Activated CD8-positive, alpha-beta memory T cell treated with anti-CD3 and anti-CD28 coated beads, Interleukin-2, amount 50 U/mL, for 1 hour (primary cell): ENCODE data around the gene F2R.
"Not testable (repeated sequence)": the region's sequence is repeated elsewhere in the genome, so short reads cannot be mapped to it uniquely, and the experiment has no call there.

ENCODE experiments used
- DNase-seq: peaks from one replicate; pipeline ENCODE4 v3.0.0-alpha.2; 2020; ENCODE audit errors: extremely low read depth

F2R gene

GRCh38 chr5:76715736-76716455 lies at the start of gene F2R:
F2R (plus strand) TSS chr5:76716126; CDS start chr5:76716308, 182 bp downstream.
- DNase-seq, result no peak

DNA sequence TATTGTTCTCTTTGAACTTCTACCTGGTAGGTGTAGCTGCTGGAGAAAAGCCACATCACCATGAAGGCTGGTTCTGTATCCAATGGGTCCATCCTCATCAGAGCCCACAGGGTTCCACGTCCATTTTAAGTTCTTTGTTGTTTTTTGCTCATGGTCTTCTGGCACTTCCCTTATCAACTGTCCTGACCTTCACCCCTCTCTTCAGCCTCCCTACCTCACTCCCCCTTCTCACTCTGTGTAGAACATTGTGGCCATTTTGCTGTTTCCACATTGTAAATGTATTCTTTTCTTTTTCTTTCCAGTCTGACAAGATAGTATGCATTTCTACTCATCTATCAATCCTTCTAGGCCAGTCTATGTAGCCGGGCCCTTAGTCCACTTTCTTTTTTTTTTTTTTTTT lies 48.4 kb upstream of the F2R start:
- DNase-seq, result no peak

DNA sequence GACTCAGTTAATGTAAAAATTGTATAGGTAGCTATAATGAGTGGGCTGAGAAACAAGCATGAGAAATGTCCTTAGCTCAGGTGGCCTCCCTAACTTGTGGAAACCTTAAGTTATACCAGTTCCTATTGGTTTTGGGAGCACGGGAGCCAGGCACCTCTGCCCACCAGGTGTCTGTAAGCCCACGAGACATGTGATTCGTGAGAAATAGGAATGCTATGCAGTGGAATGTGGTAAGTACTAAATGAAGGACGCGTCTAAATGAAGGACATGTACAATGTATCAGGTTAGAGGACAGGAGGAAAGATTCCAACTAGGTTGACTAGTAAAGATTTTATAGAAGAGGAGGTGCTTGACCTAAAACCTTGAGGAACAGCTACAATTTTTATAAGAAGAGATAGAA lies 46.7 kb upstream of the F2R start:
- DNase-seq, result no peak

- no peak for DNase-seq
Observed at GRCh38 chr5:76670508-76670907, 45.4 kb upstream of the F2R start.

DNA sequence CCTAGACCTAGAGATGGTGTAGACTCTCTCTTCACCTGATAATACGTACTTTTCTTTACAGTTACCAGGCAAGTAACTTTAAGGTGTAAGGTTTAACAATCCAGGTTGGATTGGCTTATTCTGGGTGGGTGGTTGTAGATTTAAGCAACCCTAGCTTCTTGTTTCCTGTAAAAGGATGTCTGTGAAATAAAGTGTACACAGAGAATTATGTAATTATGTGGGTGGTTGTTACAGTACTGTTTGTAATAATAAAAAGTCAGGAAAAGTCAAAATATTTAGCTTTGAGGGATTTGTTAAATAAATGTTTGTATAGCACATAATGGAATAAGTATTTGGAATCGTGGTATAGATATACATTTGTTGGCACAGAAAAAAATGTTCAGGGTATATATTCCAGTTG lies 43.7 kb upstream of the F2R start:
- no peak for DNase-seq

DNA sequence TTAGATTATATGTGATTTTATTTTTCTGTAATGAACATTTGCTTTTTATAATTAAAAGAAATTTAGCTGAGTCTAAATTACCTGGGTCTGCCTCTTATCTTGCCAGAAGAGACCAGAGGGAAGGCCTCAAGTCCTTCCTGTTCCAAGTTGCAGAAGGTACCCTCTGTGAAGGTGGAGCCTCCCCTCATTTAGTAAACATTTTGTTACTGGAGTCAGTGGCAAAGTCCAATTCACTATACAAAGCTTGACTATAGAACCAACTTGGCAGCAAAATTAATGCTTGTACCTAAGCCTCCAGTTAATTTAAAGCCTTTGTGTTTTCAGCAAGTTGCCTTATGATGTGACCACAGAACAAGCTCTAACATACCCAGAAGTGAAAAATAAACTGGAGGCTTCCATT lies 42.8 kb upstream of the F2R start:
- DNase-seq, result no peak

DNA sequence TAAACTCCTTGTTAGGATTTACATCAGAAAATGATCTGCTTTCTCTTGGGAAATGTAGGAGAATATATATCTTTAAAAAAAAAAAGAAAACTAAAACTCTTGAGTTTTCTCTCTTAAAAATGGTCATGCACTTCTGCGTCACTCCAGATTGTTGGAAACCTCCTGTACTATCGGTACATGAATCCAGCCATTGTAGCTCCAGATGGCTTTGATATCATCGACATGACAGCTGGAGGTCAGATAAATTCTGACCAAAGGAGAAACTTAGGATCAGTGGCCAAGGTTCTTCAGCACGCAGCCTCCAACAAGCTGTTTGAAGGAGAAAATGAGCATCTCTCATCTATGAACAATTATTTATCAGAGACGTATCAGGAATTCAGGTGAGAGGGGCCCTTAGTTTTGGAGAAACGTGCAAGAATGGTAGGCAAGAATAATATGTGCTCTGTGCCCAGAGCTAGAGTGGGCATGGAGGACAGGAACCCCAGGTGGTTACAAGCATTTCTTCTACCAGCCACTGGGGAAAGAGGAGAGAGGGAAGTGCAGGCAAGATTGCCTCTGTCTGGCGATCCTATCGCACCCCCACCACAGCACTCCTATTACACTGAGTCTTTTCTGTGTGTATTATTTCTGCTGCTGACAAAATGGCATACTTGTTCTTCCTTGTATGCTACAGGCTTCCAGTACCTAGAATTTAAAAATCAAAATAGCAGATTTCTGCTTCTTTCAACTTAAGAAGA lies 41.4 kb upstream of the F2R start:
- no peak for DNase-seq

GRCh38 chr5:76675364-76675763 lies 40.6 kb upstream of the F2R start:
- DNase-seq, result no peak

GRCh38 chr5:76677849-76678472 lies 38.0 kb upstream of the F2R start:
- DNase-seq, result no peak

DNA sequence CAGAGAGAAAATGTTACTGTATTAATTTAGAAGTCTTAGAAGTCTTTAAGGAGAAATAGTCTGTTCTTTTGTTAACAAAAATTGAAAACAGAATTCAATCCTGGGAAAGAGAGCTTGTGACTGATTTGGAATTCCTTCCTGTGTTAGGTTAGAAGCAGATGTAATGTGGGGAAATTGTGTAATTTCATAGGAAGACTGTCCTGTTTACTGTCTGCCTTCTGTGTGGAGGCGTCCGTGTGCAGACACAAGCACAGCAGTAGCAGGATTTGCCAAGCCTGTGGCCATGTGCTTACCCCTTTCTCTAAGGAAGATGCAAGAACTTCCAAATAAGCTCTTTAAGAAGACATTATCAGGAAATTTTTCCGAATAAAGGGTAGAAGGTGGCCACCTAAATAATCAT lies 36.7 kb upstream of the F2R start:
- no peak for DNase-seq

DNA sequence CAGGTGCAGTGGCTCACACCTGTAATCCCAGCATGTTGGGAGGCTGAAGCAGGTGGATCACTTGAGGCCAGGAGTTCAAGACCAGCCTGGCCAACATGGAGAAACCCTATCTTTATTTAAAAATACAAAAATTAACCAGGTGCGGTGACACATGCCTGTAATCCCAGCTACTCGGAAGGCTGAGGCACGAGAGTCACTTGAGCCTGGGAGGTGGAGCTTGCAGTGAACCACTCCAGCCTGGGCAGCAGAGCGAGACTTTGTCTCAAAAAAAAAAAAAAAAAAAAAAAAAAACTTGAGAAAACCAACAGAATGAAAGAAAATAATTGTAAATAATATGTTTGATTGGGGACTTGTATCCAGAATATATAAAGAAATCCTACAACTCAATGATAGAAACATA lies 35.1 kb upstream of the F2R start:
- DNase-seq, result not testable (repeated sequence)

DNA sequence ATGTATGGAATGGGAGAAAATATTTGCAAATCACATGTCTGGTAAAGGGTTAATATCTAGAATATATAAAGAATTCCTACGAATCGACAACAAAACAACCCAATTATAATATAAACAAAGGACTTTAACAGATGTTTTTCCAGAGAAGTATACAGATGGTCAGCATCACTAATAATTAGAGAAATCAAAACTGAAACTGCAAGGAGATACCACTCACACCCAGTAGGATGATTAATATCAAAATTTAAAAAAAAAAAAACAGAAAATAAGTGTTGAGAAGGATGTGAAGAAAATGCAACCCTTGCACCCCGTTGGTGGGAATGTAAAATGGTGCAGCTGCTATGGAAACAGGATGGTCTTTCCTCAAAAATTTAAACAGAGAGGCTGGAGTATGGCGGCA lies 34.6 kb upstream of the F2R start:
- no peak for DNase-seq

- no peak for DNase-seq
Observed at GRCh38 chr5:76682387-76682786, 33.5 kb upstream of the F2R start.

GRCh38 chr5:76683816-76684731 lies 31.9 kb upstream of the F2R start:
- DNase-seq, result no peak

DNA sequence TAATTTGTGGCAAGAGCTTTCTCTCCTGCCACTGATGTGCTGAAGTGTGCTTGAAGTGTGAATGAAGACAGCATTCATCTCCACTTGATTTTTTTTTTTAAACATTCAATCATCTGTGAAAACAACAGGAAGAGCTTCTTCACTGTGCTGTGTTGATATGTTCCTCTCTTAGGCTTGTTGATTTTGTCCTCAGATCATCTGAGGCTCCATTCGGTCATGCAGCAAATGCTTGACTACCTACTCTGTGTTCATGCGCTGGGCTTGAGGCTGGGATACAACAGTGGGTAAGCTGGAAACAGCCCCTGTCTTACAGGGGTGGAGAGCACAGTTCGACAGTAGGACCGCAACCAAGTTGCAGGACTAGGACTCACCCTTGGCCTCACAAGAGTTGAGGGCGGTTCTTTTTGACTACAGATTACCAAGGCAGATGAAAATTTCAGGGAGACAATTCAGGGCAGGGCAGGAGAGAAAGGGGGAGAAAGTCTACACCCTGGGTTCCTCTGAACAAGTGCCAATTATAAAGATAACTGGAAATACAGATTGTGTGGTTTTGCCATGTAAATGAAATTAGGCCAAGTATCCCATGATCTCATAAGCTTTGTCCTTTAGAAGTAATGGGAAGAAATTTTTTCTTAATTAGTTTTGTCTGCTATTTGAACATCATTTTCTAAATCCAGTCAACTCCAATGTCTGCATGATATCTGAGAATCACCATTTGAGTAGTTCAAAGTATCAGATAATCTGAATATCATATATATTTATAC lies 31.0 kb upstream of the F2R start:
- DNase-seq, result no peak

- no peak for DNase-seq
Observed at GRCh38 chr5:76685704-76686103, 30.2 kb upstream of the F2R start.

GRCh38 chr5:76688212-76688611 lies 27.7 kb upstream of the F2R start:
- no peak for DNase-seq

- no peak for DNase-seq
Observed at GRCh38 chr5:76688836-76689235, 27.1 kb upstream of the F2R start.

GRCh38 chr5:76689321-76690036 lies 26.4 kb upstream of the F2R start:
- DNase-seq, result no peak

- DNase-seq, result no peak
Observed at GRCh38 chr5:76690037-76690679, 25.8 kb upstream of the F2R start.
